NCI-H1092 (cell line): ENCODE data around the gene PPA2.
"Not testable (repeated sequence)": the region's sequence is repeated elsewhere in the genome, so short reads cannot be mapped to it uniquely, and the experiment has no call there.

ENCODE experiments used
- DNase-seq: peaks from one replicate; lab custom pipeline; 2025; lab: John Stamatoyannopoulos, UW

Gene PPA2

DNA sequence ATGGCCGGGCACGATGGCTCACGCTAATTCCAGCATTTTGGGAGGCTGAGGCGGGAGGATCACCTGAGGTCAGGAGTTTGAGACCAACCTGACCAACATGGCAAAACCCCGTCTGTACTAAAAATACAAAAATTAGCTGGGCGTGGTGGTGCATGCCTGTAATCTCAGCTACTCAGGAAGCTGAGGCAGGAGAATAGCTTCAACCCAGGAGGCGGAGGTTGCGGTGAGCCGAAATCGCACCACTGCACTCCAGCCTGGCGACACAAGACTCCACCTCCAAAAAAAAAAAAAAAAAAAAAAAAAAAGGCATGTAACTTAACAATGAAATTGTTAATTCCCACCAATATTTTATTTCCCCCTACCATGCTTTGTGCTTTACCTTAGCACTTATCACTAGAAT lies 15.3 kb downstream of the PPA2 start:
- not testable (repeated sequence) for DNase-seq

DNA sequence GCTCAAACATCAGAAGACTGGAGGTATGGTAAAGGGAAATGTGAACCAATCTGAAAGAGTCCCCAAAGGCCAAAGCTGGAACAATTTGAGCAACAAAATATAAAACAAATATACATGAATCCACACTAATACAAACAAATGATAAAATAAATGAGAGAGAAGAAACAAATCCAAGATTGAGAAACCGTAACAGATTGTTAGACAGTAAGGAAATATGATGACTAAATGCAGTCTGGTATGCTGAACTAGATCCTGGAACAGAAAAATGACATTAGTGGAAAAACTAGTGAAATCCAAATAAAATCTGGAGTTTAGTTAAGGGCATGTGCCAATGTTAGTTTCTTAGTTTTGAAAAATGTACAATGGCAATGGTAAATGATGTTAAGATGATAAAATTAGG lies 15.9 kb downstream of the PPA2 start:
- no peak for DNase-seq

DNA sequence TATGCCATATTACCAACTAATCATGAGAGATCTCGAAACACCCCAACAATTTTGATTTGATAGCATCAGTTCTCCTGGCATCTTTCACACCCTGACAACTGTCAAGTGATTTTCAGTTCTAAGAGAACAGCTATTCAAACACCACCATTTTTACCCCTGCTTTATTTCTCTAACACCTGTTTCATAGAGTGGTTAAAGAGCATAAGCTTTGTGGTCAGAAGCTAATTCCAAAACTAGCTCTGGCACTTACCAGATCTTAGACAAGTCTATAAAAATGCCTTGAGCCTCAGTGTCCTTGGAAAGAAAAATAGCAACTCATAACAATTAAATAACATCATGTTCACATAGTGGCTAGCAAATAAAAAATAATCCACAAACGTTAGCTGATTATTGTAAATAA lies 17.9 kb downstream of the PPA2 start:
- no peak for DNase-seq

DNA sequence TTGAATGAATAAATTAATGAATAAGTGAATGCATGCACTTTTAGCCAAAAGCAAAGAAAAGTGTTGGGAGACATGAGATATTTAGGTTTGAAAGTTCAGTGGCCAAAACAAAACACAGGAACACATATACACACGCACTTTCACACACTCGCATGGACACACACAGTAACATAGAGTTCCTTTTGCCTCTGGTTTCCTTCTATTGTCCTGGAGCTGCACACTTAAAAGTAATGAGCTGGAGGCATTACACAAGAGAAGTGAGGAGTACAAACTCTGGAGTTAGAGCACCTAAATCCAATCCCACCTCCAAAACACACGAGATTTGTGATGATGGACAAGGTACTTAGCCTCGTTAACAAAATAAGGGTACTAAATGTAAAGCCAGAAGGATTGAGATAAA lies 18.7 kb downstream of the PPA2 start:
- DNase-seq: no peak

- no peak for DNase-seq
Observed at GRCh38 chr4:105453550-105454205, 20.2 kb downstream of the PPA2 start.

DNA sequence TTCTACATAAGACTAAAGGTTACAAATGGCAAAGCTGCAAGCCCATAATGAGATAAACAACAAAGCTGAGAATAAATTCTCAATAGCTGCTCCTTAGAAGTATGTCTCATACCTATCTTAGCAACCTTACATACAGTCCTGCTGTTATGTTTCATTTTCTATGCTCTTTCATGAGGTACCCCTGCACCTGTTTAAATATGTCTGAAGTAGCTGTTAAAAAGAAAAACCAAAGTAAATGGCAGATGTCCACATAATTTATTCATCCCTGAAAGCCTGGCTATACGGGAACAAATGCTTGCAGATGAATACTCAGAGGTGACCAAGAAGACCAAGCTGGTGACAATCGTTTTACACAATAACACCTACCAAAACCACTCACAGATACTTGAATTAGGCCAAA lies 22.5 kb downstream of the PPA2 start:
- DNase-seq: peak; percentile 77

- no peak for DNase-seq
Observed at GRCh38 chr4:105440890-105441289, 33.0 kb downstream of the PPA2 start.

- no peak for DNase-seq
Observed at GRCh38 chr4:105437637-105438036, 36.2 kb downstream of the PPA2 start.

DNA sequence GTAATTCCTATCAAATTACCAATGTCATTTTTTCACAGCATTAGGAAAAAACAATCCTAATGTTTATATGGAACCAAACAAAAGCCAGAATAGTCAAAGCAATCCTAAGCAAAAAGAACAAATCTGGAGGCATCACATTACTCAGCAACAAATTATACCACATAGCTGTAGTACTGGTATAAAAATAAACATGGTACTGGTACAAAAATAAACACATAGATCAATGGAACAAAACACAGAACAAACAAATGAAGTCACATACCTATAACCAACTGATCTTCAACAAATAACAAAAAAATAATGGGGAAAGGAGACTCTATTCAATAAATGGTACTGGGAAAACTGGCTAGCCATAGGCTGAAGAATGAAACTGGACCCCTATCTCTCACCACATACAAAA lies 37.4 kb downstream of the PPA2 start:
- DNase-seq: no peak

DNA sequence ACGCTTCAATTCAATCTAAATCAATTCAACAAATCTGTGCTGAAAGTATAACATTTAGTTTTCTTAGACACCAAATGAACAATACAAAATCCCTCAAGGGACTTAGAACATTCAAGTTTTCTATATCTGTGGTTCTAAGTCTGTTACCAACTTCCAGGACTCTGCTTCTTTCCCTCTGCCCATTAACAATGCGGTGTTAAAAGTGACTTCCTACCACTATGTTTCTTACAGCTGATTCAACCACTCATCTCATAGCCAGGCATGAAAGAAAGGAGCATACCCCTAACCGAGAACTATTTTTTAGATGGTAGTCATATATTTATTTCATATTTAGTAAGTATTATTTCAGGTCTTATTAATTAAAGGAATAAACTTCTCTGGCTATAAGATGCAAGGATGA lies 38.9 kb downstream of the PPA2 start:
- DNase-seq: no peak

DNA sequence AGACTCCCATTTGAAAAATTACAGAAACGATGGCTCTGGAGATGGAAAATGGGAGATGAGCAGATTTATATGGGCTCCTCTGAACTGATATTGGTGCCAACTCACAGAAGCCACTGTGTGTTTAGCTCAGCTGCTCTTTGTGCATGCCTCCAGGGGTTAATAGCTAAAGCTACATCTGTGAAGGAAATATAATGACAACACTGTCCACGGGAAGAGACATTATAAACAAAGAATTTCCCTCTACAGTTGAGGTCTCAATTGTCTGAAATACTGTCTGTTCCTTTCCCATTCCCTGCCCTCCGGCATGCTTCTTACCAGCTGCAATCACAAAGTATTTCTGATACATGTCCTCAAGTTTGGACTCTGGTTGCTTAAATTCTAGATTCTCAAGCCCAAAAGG lies 40.4 kb downstream of the PPA2 start:
- DNase-seq: no peak

DNA sequence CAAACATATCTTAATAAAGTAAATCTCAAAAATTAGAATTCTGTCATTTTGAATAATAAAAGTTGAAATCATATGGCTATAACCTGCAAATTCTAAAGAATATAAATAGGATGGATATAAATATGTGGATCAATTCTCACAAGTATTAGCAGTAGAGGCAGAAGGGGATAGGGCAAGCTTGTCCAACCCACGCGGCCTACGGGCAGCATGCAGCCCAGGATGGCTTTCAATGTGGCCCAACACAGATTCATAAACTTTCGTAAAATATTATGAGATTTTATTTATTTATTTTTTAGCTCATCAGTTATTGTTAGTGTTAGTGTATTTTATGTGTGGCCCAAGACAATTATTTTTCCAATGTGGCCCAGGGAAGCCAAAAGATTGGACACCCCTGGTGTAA lies 41.4 kb downstream of the PPA2 start:
- DNase-seq: no peak

DNA sequence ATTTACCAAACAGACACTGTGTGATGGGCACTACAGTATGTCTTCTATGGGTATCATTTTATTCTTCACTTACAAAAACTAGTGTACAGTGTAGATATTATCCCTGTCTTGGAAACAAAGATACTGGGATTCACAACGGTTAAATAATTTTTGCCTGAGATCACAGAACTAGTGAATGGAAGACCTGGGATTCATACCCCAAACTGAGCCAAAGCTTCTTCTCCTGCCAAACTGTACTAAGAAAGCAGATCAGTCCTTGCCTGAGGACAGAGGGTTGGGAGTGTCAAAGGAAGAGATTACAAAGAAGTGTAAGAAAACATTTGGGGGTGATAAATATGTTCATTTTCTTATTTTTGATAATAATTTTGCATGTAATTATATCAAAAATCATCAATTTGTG lies 43.1 kb downstream of the PPA2 start:
- no peak for DNase-seq

GRCh38 chr4:105426187-105426897 lies 47.5 kb downstream of the PPA2 start:
- no peak for DNase-seq

DNA sequence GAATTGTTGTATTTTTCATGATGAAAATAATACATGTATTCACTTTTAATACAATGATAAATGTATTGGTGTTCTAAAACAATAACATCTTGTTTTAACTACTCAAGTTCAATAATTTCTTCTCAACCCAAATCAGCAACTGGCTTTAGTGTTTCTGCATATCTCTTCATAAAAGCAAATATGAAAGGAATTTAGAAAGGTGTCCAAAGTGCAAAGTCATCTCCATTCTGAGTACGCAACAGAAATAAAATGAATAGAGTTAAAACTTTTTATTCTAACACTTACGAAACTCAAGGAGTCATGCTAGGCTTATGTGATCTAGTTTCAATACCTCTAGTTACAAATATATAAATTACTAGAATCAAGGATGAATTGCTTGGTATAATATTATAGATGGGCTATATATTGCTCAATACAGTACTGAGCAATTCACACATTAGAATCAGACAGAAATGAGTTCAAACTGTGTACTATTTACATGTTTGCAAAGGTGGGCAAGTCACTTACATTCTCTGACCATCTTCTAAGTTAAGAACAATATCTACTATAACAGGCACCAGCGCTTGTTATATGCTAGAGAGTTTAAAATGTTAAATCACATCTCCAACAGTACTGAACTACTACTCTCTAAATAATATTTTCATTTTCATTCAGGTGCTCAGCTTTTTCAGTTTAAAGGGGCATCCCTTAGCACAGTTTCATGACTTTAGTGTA lies 51.5 kb downstream of the PPA2 start:
- no peak for DNase-seq

DNA sequence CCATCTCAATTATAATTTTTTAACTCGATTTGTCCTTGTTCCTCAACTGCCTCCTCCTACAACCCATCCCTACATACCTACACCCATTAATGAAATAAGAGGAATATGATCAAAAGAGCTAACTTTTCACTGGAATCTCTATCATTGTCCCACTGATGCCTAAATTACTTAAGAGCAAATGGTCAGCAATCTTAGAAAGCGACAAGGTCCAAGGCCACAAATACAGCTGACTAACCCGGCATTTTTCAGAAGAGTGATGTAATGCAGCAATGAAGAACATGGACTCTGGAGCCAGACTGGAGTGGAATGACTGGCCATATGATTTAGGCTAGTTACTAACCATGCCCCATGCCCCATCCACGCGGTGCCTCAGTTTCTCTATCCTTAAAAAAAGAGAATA lies 56.2 kb downstream of the PPA2 start:
- DNase-seq: no peak

DNA sequence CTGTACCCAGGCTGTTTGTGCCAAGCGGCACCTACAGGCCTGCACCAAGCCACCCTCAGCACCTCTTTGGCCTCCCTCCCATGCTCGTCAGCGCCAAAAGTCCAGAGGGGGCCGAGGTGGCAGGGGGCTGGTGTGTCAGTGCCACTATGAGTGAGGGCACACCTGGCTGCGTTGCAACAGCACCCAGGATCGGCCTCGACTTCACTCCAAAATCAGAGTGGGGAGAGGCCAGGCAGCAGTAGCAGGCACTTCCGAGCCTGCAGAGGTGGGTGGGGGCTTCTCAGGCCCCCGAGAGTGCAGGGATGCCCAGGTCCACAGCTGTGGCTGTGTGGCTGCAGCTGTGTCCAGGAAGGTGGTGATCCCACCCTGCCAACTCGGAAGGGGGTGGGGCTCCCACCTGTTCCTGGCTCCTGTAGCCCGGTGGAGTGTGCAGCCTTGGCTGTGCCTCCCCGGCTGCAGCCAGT lies 58.5 kb downstream of the PPA2 start:
- DNase-seq: no peak

- DNase-seq: no peak
Observed at GRCh38 chr4:105414316-105414715, 59.5 kb downstream of the PPA2 start.

GRCh38 chr4:105409135-105409534 lies 64.7 kb downstream of the PPA2 start:
- DNase-seq: not testable (repeated sequence)

GRCh38 chr4:105400901-105401677 lies 72.8 kb downstream of the PPA2 start:
- DNase-seq: no peak

DNA sequence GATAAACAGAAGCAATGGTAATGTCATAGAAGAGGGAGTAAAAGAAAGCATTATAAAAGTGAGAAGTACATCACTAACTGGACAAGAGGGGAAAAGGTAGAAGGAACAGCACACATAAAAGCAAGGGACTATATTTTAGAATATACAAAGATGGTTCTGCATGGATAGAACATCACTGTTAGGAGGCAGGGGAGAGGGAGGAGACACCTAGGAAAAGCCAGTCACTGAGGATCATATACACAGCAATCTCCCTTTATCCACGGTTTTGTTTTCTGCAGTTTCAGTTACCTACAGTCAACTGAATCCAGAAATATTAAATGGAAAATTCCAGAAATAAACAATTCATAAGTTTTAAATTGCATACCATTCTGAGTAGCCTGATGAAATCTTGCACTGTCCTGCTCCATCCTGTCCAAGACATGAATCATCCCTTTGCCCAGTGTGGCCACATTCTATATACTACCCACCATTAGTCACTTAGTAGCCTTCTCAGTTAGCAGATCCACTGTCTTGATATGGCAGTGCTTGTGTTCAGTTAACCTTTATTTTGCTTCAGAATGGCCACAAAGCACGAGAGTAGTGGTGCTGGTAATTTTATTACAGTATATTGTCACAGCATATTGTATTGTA lies 74.2 kb downstream of the PPA2 start:
- no peak for DNase-seq

DNA sequence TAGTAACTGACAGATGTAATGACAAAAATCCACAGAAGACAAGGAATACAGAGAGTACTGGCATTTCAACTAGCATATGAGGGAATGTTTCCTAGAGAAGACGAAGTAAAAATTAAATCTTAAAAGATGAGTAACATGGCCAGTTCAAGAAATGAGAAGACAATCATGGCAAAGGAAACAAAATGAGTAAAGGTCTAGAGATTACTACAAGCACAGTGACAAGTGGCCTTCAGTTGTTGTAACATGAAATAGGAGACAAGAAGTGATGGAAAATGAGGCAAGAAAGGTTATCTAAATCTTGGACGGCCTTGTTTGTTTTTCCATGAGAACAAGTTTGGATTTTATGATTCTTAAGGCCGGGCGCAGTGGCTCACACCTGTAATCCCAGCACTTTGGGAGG lies 81.0 kb downstream of the PPA2 start:
- no peak for DNase-seq
